Spinal cord (tissue), 10 donors: ENCODE results near the gene IL4R. TPM values are rescaled to one million over a fixed set of nuclear protein-coding genes. Genes with fewer than 3 reads are reported as not detected.

Experiments
- DNase-seq, 6 donors: peaks; one replicate each; pipeline versions ENCODE4 v3.0.0 to v3.0.0-alpha.2; 2013 to 2015; ENCODE audit warnings: low spot score in 6 of 6, low read depth in 4 of 6
- H3K27ac ChIP-seq: one replicate; pipeline ENCODE4 v1.5.1; 2013; ENCODE audit warnings: low read depth, low read length, control low read depth
- H3K27me3 ChIP-seq: one replicate; pipeline ENCODE4 v1.6.1; 2013; ENCODE audit warnings: low read length; ENCODE audit not compliant: control insufficient read depth, insufficient read depth
- H3K36me3 ChIP-seq: one replicate; pipeline ENCODE4 v1.6.1; 2013; ENCODE audit warnings: low read length; ENCODE audit not compliant: control insufficient read depth, insufficient read depth
- H3K4me1 ChIP-seq: one replicate; pipeline ENCODE4 v1.6.1; 2013; ENCODE audit warnings: low read length; ENCODE audit not compliant: control insufficient read depth, insufficient read depth
- H3K4me3 ChIP-seq: one replicate; pipeline ENCODE4 v1.5.1; 2013; ENCODE audit warnings: low read depth, low read length, control low read depth
- H3K9me3 ChIP-seq: one replicate; pipeline ENCODE4 v1.6.1; 2013; ENCODE audit warnings: low read length; ENCODE audit not compliant: control insufficient read depth, insufficient read depth
- WGBS: methylation state at CpG from one replicate; pipeline ENCODE4 v1.1.5; 2013; ENCODE audit warnings: missing lambda C conversion rate; ENCODE audit not compliant: insufficient coverage; 5-methylcytosine and 5-hydroxymethylcytosine counted together
- polyA plus RNA-seq, 2 donors: library from polyadenylated mRNA; unstranded; fragments of 120-200 nt; gene quantifications; one replicate each; pipeline ENCODE4 v1.2.1, GENCODE V29; 2013; ENCODE audit not compliant: insufficient read length in 2 of 2
- total RNA-seq, 2 donors: library from RNA; depleted of rRNA in 1 of 2; stranded (reverse); fragments of 120-200 nt in 1 of 2; fragments of >200 nt in 1 of 2; gene quantifications; one replicate each; pipeline versions ENCODE4 v1.2.3 to v1.2.4, GENCODE V29; 2013 to 2014
- donor health status: healthy.

IL4R gene
- total and polyA plus RNA-seq, 4 donors: 6.1 to 9.8 (median 9.0) TPM

DNA sequence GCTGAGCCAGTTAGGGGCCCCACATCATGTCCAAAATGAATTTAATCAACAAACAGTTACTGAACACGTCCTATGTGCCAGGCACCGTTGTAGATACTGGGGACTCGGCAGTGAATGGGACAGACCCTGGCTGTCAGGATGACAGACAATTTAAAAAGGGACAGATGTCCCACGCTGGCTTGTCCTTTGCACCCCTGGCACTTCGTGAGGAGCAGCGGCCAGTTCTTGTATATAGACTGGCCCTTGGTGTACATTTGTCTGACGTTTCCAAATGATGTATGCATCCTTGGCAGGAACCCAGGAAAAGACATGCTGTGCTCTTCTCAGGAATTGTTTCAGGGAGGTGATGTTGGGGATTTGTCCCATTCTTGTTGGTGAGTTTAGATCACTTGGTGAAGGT, 21.1 kb downstream of the IL4R start:
- WGBS: 26% methylated on average over 7 of the region's 7 CpGs
- H3K36me3 ChIP-seq: no peaks in the 10 kb centered on the region

DNA sequence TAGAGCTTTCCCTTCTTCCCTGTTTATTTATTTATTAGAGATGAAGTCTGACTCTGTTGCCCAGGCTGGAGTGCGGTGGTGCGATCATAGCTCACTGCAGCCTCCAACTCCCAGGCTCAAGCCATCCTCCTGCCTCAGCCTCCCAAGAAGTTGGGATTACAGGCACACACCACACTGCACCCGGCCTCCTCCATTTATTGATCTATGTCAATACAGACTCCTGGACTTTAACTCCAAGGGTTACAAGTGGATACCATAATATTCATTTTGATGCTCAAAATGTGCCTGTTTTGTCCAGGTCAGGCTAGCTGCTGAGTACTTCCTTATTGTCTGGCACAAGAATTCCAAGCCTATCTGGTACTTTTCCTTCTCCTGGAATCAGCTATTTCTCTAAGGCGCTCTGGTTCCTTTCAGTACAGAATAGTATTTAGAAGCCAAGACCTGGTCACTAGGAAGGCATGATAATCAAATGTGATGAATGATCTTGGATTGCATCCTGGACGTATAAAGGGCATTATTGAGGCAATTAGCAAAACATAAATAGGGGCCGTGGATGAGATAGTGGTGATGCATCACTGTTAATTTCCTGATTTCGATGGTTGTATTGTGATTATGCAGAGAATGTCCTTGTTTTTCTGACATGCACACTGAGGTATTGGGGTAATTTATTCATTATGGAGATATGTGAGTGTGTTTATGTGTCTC, 21.7 kb downstream of the IL4R start:
- Histone ChIP-seq H3K27me3 (no peaks in the 10 kb centered on the region), H3K4me3 (no peak overlapping the region), H3K4me1 (no peaks in the 10 kb centered on the region), H3K27ac (no peak overlapping the region), H3K9me3 (no peaks in the 10 kb centered on the region), H3K36me3 (no peaks in the 10 kb centered on the region)
- WGBS: 68% methylated on average over 5 of the region's 7 CpGs
- DNase-seq: peak in 1 of 6 donors; percentile 17

More for the DNA sequence above, 21.1 kb downstream of the IL4R start:
- no peaks in the 10 kb centered on the region for H3K9me3 ChIP-seq
- no peak overlapping the region for H3K4me3 ChIP-seq
- no peaks in the 10 kb centered on the region for H3K4me1 ChIP-seq
- DNase-seq: peak in 1 of 6 donors; percentile 28
- H3K27ac ChIP-seq: no peak overlapping the region
- no peaks in the 10 kb centered on the region for H3K27me3 ChIP-seq

DNA sequence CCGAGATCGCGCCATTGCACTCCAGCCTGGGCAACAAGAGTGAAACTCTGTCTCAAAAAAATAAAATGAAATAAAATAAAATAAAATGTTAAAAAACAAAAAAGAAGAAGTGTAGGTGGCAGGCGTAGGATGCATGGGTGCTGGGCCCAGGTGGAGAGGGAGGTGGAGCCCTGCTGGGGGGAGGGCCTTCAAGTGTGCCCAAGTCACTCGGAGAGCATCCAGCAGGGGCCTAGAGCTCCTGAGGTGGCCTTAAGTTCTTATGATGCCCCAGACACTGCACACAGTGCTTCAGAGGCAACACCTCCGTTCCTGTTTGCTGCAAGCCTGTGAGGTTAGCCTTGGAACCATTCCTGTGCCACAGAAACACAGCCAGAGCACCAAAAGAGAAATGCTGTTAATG, 23.2 kb downstream of the IL4R start:
- Histone ChIP-seq H3K27me3 (no peaks in the 10 kb centered on the region), H3K9me3 (no peaks in the 10 kb centered on the region), H3K4me1 (no peaks in the 10 kb centered on the region), H3K36me3 (no peaks in the 10 kb centered on the region), H3K27ac (no peak overlapping the region), H3K4me3 (no peak overlapping the region)
- WGBS: 81% methylated on average over 3 of the region's 6 CpGs
- DNase-seq: no peak

DNA sequence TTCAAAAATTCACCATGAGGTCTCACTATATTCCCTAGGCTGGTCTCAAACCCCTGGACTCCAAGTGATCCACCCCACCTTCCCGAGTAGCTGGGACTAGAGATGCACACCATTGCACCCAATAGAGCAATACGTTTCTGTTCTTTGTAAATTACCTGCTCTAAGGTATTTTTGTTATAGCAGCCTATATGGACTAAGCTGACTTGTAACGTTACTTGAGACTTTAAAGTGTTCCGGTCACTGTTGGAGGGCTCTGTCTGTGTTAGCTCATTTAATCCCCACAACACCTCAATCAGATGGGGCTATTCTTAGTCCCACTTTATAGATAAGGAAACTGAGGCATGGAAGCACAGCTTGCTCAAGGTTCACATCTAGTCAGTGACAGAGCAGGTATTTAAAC, 25.4 kb downstream of the IL4R start:
- H3K27me3 ChIP-seq: no peaks in the 10 kb centered on the region
- no peak overlapping the region for H3K27ac ChIP-seq
- H3K4me1 ChIP-seq: no peaks in the 10 kb centered on the region
- DNase-seq: no peak
- whole genome bisulfite sequencing: no CpG with 5 or more reads among the region's 4 CpGs
- no peaks in the 10 kb centered on the region for H3K9me3 ChIP-seq
- H3K36me3 ChIP-seq: no peaks in the 10 kb centered on the region
- no peak overlapping the region for H3K4me3 ChIP-seq

DNA sequence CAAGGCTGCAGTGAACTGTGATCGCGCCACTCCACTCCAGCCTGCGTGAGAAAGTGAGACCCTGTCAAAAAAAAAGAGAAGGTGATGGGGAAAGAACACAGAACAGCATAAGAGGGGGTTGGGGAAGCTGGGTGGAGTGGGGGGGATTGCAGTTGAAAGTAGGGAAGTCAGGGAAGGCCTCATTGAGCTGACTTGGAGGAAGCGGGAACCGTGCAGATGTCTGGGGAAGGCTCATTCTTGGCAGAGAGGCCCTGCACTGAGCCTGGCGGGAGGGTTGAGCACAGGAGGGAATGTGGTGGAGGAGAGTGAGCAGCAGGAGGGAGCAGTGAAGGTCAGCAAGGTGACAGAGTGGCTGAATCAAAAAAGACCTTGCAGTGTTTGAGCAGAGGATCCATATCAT, 26.9 kb downstream of the IL4R start:
- DNase-seq: no peak
- no peaks in the 10 kb centered on the region for H3K27me3 ChIP-seq
- no peak overlapping the region for H3K27ac ChIP-seq
- no peaks in the 10 kb centered on the region for H3K36me3 ChIP-seq
- no peak overlapping the region for H3K4me3 ChIP-seq
- no peaks in the 10 kb centered on the region for H3K4me1 ChIP-seq
- H3K9me3 ChIP-seq: no peaks in the 10 kb centered on the region
- WGBS: 81% methylated on average over 6 of the region's 6 CpGs

DNA sequence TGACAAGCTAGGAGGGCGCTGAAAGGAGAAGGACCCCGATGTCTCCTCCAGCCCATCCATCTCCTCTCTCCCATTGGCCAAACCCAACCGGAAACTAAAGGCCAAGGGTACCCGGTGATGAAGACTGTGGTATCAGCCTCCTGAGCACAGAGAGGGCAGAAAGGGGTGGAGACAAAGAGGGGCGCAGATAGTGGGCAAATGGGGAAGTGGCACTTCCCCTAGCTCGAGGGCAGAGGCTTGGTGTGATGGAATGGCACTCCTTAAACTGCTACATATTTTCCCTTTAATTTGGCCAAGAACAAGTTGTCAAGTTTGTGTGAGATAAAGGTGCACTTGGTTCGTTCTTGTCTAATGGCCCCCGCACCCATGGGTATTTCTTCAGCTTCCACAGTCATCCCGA, 27.8 kb downstream of the IL4R start:
- H3K9me3 ChIP-seq: no peaks in the 10 kb centered on the region
- H3K4me3 ChIP-seq: no peak overlapping the region
- 90% methylated on average over 5 of the region's 9 CpGs for WGBS
- no peaks in the 10 kb centered on the region for H3K27me3 ChIP-seq
- H3K27ac ChIP-seq: no peak overlapping the region
- H3K36me3 ChIP-seq: no peaks in the 10 kb centered on the region
- no peak for DNase-seq
- no peaks in the 10 kb centered on the region for H3K4me1 ChIP-seq

DNA sequence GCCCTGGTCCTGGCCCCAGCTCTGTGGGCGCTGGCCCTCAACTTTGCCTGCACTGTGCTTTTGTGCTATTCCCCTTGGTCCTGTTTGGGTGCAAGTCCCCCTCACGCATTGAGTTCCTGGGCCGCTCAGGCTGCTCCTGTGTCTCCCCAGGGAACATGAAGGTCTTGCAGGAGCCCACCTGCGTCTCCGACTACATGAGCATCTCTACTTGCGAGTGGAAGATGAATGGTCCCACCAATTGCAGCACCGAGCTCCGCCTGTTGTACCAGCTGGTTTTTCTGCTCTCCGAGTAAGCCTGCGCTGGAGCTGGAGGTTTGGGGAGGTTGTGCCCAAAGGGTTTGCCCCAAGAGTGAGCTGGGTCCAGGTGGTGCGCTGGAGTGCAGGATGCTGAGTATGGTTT, 28.2 kb downstream of the IL4R start:
- H3K4me1 ChIP-seq: no peaks in the 10 kb centered on the region
- no peaks in the 10 kb centered on the region for H3K9me3 ChIP-seq
- no peak overlapping the region for H3K27ac ChIP-seq
- 96% methylated on average over 11 of the region's 11 CpGs for WGBS
- no peak for DNase-seq
- no peak overlapping the region for H3K4me3 ChIP-seq
- no peaks in the 10 kb centered on the region for H3K27me3 ChIP-seq
- H3K36me3 ChIP-seq: no peaks in the 10 kb centered on the region

DNA sequence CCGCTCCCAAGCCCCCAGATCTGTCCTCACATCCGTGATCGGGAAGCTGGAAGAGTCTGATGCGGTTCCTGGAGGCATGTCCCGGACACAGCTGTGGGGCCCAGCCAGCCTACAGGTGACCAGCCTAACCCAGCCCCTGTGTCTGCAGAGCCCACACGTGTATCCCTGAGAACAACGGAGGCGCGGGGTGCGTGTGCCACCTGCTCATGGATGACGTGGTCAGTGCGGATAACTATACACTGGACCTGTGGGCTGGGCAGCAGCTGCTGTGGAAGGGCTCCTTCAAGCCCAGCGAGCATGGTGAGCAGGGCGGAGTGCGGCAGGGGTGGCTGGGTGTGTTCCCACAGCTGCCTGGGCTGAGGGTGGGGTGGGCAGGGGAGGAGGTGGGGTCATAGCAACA, 30.9 kb downstream of the IL4R start:
- DNase-seq: no peak
- Histone ChIP-seq H3K4me1 (no peaks in the 10 kb centered on the region), H3K4me3 (no peak overlapping the region), H3K9me3 (no peaks in the 10 kb centered on the region), H3K36me3 (peaks cover 3% of the 10 kb centered on the region), H3K27ac (no peak overlapping the region), H3K27me3 (no peaks in the 10 kb centered on the region)
- 95% methylated on average over 12 of the region's 15 CpGs for WGBS

DNA sequence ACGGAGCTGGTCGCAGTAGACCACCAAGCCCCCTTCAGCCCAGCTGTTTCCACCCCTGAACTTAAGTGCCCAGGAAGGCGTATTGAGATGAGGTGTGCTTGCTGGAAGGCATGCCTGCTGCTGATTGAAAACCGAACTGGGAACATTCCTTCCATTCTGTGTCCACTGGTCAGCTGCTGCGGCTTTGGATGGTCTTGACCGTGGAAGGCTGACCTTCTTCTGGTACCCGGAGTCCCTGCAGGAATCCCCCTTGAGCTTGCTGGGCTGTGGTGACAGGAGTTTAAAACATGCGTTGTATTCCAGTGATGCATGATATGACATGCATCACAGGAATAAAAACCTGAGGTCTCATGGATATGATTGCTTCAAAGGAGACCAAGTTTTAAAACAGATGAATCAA, 31.4 kb downstream of the IL4R start:
- H3K9me3 ChIP-seq: no peaks in the 10 kb centered on the region
- H3K4me1 ChIP-seq: no peaks in the 10 kb centered on the region
- peaks cover 3% of the 10 kb centered on the region for H3K36me3 ChIP-seq
- H3K4me3 ChIP-seq: no peak overlapping the region
- no peaks in the 10 kb centered on the region for H3K27me3 ChIP-seq
- 96% methylated on average over 7 of the region's 8 CpGs for WGBS
- H3K27ac ChIP-seq: no peak overlapping the region
- DNase-seq: no peak

DNA sequence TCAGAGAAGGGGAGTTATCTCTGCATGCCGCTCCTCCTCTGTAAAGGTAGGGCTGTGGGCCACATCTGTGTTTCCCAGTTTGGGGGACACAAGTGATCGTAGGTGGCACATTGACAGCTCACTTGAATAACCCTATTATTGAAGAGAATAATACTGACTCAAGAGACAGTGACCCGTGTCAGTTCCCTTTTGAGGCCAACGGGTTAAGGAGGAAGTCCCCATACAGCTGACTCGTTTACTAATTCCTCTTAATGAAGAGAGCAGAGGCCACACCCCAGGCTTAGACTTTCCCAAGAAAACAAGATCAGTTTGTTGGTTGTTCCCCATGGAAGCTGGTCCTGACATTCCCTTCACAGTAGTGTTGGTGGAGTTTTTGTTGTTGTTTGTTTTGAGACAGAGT, 33.0 kb downstream of the IL4R start:
- Histone ChIP-seq H3K36me3 (peaks cover 3% of the 10 kb centered on the region), H3K4me1 (no peaks in the 10 kb centered on the region), H3K9me3 (no peaks in the 10 kb centered on the region), H3K27me3 (no peaks in the 10 kb centered on the region), H3K27ac (no peak overlapping the region), H3K4me3 (no peak overlapping the region)
- WGBS: no CpG with 5 or more reads among the region's 5 CpGs
- no peak for DNase-seq
